Measurements from ENCODE around the gene UBA1. TPM values are rescaled to one million over a fixed set of nuclear protein-coding genes. Genes with fewer than 3 reads are reported as not detected.

UBA1 gene
- total and polyA plus RNA-seq, 2 of the 13 experiments (the other 11 are each of a cell fraction or from before 2014, with no cell fraction given) = 93.3 to 129 TPM

- TF ChIP-seq SAP130 (CRISPR knock-in tag; IDR thresholded peaks at IDR 0.05; ENCODE audit: low read depth) = peak; percentile 56
- no peak for TF ChIP-seq ZNF292 (CRISPR knock-in tag; IDR thresholded peaks at IDR 0.05; ENCODE audit: borderline replicate concordance, low read depth)
- peak; percentile 69 for TF ChIP-seq ZNF605 (CRISPR knock-in tag; IDR thresholded peaks at IDR 0.05)
- TF ChIP-seq EHMT2 (IDR thresholded peaks at IDR 0.05; ENCODE audit: borderline replicate concordance, low read depth, low read length) = no peak
- TF ChIP-seq, protein P1, sequence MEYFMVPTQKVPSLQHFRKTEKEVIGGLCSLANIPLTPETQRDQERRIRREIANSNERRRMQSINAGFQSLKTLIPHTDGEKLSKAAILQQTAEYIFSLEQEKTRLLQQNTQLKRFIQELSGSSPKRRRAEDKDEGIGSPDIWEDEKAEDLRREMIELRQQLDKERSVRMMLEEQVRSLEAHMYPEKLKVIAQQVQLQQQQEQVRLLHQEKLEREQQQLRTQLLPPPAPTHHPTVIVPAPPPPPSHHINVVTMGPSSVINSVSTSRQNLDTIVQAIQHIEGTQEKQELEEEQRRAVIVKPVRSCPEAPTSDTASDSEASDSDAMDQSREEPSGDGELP (IDR thresholded peaks at IDR 0.05; ENCODE audit: borderline replicate concordance, low read depth) = peak; percentile 66; the same call in 1 of the 2 replicates
- TF ChIP-seq ZNF280B (CRISPR knock-in tag; IDR thresholded peaks at IDR 0.05; ENCODE audit: borderline replicate concordance) = 0 out of 2 replicates have a peak, but pooled peaks have one; percentile 32
- no peak for TF ChIP-seq MAF1 (CRISPR knock-in tag; IDR thresholded peaks at IDR 0.05; ENCODE audit: borderline replicate concordance)
- no peak for TF ChIP-seq ZNF562 (CRISPR knock-in tag; IDR thresholded peaks at IDR 0.05; ENCODE audit: borderline replicate concordance)
- TF ChIP-seq ELF3 (CRISPR knock-in tag; IDR thresholded peaks at IDR 0.05) = peak; percentile 39; the same call in 1 of the 2 replicates
- TF ChIP-seq ZNF616 (CRISPR knock-in tag; IDR thresholded peaks at IDR 0.05; ENCODE audit: low read depth) = no peak
- TF ChIP-seq, protein P2, sequence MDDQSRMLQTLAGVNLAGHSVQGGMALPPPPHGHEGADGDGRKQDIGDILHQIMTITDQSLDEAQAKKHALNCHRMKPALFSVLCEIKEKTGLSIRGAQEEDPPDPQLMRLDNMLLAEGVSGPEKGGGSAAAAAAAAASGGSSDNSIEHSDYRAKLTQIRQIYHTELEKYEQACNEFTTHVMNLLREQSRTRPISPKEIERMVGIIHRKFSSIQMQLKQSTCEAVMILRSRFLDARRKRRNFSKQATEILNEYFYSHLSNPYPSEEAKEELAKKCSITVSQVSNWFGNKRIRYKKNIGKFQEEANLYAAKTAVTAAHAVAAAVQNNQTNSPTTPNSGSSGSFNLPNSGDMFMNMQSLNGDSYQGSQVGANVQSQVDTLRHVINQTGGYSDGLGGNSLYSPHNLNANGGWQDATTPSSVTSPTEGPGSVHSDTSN (CRISPR knock-in tag; IDR thresholded peaks at IDR 0.05; ENCODE audit: borderline replicate concordance) = no peak
- TF ChIP-seq, protein P3, sequence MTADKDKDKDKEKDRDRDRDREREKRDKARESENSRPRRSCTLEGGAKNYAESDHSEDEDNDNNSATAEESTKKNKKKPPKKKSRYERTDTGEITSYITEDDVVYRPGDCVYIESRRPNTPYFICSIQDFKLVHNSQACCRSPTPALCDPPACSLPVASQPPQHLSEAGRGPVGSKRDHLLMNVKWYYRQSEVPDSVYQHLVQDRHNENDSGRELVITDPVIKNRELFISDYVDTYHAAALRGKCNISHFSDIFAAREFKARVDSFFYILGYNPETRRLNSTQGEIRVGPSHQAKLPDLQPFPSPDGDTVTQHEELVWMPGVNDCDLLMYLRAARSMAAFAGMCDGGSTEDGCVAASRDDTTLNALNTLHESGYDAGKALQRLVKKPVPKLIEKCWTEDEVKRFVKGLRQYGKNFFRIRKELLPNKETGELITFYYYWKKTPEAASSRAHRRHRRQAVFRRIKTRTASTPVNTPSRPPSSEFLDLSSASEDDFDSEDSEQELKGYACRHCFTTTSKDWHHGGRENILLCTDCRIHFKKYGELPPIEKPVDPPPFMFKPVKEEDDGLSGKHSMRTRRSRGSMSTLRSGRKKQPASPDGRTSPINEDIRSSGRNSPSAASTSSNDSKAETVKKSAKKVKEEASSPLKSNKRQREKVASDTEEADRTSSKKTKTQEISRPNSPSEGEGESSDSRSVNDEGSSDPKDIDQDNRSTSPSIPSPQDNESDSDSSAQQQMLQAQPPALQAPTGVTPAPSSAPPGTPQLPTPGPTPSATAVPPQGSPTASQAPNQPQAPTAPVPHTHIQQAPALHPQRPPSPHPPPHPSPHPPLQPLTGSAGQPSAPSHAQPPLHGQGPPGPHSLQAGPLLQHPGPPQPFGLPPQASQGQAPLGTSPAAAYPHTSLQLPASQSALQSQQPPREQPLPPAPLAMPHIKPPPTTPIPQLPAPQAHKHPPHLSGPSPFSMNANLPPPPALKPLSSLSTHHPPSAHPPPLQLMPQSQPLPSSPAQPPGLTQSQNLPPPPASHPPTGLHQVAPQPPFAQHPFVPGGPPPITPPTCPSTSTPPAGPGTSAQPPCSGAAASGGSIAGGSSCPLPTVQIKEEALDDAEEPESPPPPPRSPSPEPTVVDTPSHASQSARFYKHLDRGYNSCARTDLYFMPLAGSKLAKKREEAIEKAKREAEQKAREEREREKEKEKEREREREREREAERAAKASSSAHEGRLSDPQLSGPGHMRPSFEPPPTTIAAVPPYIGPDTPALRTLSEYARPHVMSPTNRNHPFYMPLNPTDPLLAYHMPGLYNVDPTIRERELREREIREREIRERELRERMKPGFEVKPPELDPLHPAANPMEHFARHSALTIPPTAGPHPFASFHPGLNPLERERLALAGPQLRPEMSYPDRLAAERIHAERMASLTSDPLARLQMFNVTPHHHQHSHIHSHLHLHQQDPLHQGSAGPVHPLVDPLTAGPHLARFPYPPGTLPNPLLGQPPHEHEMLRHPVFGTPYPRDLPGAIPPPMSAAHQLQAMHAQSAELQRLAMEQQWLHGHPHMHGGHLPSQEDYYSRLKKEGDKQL (CRISPR knock-in tag; IDR thresholded peaks at IDR 0.05; ENCODE audit: low read depth) = no peak
- peak; percentile 13; the same call in 1 of the 2 replicates for TF ChIP-seq GATAD2A (CRISPR knock-in tag; IDR thresholded peaks at IDR 0.05)
- TF ChIP-seq ZMYM2 (CRISPR knock-in tag; IDR thresholded peaks at IDR 0.05) = no peak
- TF ChIP-seq, protein P4, sequence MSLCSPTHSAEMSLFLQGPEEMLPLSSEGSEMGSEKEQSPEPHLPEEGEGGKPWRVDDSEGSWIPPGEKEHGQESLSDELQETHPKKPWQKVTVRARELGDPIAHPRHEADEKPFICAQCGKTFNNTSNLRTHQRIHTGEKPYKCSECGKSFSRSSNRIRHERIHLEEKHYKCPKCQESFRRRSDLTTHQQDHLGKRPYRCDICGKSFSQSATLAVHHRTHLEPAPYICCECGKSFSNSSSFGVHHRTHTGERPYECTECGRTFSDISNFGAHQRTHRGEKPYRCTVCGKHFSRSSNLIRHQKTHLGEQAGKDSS (CRISPR knock-in tag; IDR thresholded peaks at IDR 0.05; ENCODE audit: borderline replicate concordance, low read depth) = no peak
- peak; percentile 87 for TF ChIP-seq PHF8 (CRISPR knock-in tag; IDR thresholded peaks at IDR 0.05)
- TF ChIP-seq, protein P5, sequence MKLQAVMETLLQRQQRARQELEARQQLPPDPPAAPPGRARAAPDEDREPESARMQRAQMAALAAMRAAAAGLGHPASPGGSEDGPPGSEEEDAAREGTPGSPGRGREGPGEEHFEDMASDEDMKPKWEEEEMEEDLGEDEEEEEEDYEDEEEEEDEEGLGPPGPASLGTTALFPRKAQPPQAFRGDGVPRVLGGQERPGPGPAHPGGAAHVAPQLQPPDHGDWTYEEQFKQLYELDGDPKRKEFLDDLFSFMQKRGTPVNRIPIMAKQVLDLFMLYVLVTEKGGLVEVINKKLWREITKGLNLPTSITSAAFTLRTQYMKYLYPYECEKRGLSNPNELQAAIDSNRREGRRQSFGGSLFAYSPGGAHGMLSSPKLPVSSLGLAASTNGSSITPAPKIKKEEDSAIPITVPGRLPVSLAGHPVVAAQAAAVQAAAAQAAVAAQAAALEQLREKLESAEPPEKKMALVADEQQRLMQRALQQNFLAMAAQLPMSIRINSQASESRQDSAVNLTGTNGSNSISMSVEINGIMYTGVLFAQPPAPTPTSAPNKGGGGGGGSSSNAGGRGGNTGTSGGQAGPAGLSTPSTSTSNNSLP (IDR thresholded peaks at IDR 0.05; ENCODE audit: low read depth, low read length) = no peak
Measured at GRCh38 chrX:47232803-47233332, 39.2 kb downstream of the UBA1 start, which contains the start of gene USP11 (continued).
